HG02642 (cell line): Measurements from ENCODE around the gene RADIL.

Experiments
- ATAC-seq: cut with Tn5 transposase; IDR thresholded peaks from one replicate; pipeline ENCODE4 v1.9.1; 2021; ENCODE audit warnings: mild to moderate bottlenecking; ENCODE audit not compliant: unreplicated experiment, poor library complexity

Gene RADIL

DNA sequence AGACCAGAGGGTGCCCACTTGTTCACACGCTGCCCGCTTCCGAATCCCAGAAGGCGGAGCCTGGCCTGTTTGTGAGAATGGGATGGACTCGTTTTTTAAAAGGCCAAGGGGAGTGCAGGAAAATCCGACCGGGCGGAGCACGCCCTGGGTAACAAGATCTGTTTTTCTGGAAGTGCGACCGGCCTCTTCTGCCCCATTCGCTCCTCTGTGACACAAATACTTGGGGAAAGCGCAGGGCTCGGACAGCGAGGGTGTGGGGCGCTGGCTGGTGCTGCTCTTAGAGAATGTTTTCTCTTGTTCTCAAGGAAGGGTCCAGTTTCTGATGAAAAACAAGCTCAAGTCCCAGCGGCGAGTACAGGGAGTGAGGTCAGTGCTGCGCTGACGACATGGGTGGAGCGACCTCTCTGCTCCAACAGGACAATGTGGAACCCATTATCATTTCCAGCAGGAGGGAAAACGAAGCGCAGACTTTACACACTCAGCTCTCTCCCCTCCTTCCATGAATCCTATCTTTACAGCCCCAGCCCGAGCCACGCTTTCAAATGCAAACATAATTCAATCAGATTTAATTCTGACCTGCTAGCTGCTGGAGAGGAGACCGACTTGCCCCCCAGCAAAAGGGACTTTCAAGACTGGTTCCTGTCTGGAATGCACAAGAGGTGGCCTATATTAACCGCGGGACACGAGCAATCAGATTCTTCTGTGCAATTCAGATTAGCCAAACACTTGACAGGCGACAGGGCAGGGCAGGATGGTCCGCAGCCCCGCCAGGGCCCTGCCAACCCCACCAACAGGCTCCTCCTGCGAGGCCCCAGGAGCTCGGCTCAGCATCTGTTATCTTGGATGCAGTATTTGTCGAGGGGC, 1.1 kb downstream of the RADIL start:
- ATAC-seq, result no peak

DNA sequence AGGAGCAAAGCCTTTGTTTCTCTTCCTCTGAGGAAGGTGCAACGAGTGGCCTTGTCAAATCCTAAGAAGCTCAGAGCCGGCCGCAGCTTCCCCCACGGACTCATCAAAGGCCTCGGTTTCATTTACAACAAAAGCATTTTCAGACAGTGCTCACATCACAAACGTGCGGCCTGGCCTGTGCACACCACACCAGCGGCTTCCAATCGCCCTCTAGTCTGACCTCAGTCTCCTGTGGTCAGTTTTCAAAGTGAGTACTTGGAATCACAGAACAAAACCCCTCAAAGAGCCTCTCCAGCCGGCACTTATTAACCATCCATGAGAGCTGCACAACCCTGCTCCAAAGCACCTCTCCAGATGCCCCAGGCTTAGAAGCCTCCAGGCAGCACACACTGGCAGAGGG, 3.3 kb downstream of the RADIL start:
- no peak for ATAC-seq

DNA sequence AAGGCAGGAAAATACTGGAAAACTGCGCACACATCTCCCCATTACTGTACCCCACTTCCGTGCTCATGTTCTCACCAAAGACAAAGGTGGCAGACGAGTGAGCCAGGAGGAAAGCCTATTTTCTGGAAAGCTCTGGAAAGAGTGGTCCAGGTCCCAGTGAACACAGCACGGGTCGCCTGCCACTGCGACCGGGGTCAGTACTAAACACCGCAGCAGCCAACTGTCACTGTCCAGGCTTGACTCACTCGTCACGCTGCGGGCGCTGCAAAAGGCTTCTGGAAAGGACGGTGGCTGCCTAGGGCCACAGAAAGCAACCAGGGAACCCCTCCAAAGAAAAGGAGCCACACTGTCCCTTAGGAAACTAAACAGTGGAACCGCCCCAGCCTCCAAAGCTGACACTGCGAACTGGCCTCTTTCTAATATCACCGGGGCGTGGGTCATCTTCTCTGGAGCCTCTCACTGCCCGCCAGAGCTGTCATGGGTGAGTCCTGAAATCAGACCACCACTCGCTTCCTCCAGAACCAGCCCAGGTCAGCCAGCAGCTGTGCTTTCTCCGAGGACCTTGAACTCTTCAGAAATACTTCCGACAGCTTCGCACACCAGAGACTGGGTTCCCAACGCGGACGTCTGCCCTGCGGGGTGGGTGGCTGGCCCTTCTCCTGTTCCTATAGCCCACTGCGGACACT, 4.0 kb downstream of the RADIL start:
- ATAC-seq, result no peak

DNA sequence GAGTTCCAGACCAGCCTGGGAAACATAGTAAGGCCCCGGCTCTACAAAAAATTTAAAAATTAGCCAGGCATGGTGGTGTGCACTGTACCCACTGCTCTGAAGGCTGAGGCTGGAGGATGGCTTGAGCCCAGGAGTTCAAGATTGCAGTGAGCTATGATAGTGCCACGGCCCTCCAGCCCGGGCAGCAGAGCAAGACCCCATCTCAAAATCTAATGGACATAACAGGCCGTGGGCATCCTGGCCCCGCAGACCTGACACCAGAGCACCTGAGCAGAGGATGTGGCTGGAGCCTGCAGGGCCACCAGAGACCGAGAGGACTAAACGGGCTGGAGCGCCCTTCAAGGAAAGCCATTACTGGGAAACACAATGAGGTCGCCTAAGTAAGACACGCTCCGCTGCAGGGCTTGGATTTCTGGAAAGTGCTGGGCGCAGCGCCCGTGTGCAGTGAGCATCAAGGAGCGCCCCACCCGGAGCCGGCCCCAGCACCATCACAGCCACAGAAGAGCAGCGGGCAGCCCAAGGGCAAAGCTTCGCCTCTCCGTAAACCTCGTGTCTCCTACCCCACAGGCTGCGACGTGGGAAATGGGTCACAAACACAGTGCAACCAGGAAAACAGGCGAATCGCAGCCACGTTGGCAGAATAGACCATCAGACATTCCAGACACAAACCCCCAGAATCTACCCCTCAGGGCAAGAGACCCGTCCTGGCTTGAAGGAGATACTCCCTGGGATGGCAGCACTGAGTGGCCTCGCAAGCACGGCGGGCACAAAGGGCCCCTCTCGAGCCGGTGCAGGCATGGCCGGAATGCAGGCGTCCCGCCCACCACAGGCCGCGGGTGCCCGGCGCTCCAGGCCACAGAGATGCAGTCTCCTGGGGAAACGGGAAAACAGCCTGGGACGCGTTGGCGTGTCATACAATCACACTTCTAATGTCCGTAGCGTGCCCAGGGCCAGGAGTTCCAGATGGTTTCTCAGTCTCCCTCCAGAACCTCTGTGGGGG, 4.9 kb downstream of the RADIL start:
- ATAC-seq, result no peak

DNA sequence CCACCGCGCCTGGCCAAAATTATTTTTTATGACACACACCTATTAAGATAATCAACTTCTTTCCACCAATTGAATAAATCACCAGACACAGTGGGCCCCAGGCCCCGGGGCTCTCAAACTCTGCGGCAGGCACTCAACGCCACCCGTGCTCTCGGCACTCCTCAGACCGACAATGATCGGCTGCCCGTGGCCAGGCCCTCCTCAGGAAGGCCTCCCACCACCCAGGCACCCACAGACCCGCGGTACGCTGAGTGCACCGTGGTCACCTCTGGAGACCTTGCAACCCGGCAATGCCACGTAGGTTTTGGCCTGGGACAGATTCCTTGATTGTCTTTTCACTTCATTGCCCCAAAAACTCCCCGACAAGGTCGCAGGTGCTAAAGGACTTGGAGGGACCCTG, 6.9 kb downstream of the RADIL start:
- ATAC-seq, result no peak

DNA sequence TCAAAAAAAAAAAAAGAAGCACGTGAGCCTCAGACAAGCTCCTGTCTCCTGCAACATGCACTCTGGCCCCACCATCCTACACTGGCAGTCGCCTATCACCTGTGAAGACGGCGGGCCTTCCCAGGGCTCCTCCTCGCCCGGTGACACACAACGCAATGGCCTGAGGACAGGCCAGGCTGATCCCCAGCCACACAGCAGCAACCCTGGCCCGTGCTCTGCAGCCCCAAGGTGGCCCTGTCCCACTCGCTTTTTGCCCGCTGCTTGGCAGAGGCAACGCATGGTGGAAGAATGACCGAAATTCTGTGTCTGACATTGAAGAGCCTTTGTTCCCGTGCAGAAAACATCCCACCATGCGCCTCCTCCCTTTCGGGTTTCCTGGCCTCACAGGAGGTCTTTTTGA, 8.1 kb downstream of the RADIL start:
- no peak for ATAC-seq

- ATAC-seq, result no peak
Observed at GRCh38 chr7:4873071-4873944, 10.2 kb downstream of the RADIL start.

DNA sequence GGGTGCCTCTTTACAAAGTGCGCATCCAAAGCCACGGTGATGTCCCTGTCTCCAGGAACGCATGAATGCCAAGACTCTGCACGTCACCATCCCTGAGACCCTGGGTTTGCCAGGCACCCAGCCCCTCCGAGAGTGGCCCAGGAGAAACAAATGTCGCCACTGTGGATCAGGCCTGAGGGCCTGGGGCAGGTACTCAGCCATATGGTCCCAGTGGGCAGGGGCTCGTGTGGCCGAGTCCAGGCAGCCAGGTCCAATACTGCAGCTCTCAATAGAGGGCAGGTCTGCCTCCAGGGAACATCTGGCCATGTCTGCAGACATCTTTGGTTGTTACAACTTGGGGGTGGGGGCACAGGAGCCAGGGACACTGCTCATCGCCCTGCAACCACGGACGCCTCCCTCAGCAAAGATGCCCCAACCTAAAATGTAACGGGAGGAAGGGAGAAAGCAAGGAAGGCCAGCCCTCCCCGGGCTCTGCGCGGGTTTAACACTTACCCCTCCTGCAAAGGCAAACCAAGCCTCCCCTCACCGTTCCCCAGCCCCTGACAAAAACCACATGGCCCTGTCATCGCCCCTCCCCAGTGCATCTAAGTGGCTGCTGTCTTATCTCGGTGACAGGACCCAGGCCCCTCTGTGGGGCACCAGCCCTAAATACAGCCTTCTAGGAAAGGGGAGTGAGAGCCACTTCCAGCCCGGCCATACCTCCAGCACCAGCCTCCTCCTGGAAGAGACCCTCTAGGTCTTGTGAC, 11.4 kb downstream of the RADIL start:
- no peak for ATAC-seq

DNA sequence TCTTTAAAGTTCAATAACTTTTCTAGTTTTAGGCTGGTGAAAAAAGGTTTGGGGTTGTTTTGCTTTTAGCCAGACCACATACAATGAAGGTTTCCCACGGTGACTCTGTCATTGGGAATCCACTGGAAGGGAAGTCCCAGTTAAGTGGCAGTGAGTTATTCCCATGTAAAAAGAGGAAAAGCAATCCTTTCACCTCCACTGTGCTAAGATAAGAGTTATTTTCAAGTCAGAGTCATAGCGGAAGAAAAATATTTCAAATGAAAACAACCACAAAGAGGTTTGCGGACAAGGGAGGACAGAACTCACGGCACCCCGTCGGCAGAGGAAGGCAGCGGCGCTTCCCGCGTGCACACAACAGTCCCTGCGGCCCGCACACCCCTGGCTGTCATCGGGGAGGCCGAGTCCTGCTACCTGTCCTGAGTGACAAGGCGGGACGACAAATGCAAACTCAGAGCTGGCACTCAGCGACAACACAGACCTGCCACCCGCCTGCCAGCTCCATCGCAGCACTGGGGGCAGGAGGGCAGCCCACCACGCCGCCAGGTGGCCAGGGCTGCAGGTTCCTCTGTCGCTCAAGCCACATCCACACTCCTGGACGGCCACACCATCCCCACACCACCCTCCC, 12.3 kb downstream of the RADIL start:
- no peak for ATAC-seq

- no peak for ATAC-seq
Observed at GRCh38 chr7:4868493-4868892, 15.0 kb downstream of the RADIL start.

- ATAC-seq, result no peak
Observed at GRCh38 chr7:4866528-4867496, 16.7 kb downstream of the RADIL start.

- no peak for ATAC-seq
Observed at GRCh38 chr7:4862156-4862555, 21.4 kb downstream of the RADIL start.

DNA sequence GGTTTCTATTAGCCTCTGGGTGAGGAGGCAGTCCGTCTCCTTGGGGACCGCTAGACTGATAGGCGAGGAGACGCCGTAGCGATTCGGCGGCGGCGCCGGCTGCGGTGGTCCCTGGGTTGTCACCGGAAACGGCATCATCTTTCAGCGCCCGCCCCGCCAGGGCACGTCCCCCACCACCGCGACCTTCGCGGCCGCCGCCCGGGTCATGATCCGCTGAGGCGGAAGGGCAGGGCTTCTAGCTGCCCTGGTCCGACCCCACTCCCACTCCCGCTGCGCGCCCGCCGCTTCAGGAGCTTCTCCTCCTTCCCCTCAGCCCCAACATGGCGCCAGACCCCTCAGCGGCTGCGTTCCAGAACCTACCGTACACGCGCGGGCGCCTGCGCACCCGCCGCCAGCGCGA, 21.8 kb downstream of the RADIL start, which contains the start of gene PAPOLB:
Gene PAPOLB (minus strand): TSS at position 358 of the 400 bp plus-strand sequence. CDS start 220 bp downstream, at position 138.
- no peak for ATAC-seq

- ATAC-seq, result no peak
Observed at GRCh38 chr7:4861227-4861626, 22.3 kb downstream of the RADIL start.

DNA sequence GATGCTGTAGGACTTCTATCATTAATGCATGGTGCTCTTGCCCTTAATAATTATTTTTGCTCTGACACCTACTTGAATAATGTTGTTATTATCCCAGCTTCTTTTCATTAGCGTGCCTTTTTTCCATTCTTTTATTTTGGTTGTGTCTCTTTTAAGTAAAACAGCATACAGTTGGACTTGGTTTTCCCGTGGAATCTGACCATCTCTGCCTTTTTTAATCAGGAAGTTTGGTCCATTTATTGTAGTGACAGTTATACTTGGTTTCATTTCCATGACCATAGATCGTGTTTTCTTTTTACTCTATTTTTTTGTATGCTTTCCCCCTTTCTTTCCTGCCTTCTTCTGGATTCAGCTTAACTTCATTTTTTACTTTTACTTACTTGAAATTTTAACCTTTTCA, 26.3 kb downstream of the RADIL start:
- ATAC-seq, result no peak

DNA sequence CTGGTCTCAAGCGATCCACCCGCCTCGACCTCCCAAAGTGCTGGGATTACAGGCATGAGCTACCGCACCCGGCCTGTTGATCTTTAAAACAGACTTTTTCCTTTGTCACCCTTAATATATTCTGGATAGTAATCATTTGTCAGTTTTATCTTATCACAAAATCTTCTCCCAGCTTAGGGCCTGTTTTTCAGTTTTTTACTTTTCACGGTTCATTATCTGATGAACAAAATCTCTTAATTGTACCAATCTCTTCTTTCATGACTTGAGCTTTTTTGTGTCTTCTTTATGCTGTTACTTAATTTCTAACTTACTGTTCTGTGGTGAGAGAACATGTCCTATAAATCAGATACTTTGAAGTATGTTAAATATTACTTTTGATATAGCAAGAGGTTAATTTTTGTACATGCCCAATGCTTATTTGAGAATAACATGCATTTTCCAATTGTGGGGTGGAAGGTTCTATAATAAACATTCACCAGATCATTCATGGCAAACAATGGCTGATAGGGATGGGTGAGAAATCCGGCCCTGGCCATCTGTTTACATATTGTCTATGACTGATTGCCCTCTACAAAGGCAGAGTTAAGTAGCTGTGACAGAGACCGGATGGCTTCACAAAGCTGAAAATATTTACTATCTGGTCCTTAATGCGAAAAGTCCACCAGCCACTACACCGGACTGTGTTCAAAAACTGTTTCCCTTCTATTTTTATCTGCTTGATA, 27.0 kb downstream of the RADIL start:
- ATAC-seq, result no peak

DNA sequence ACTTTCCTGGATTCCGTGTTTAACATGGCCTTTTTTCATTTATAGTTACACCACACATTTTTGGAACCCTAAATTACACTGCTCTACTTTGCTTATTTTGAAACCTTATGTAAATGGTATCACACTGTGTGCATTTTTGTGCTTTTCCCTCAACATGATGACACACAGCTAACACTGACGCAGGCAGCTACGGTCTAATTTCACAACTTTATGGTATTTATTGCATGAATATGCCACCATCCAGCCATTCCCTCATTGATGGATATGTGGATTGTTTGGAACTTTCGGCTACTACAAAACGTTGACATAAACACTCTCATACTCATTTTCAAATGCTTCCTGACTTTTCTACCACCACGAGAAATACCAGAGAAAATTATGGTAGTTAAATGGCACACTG, 28.6 kb downstream of the RADIL start:
- no peak for ATAC-seq
